H1 (cell line): ENCODE results near the gene ACADSB. TPM values are rescaled to one million over a fixed set of nuclear protein-coding genes. Genes with fewer than 3 reads are reported as not detected.

Source experiments
- CTCF ChIA-PET: fragments of 300-600 bp; sonication (Branson Sonifier 250); formaldehyde crosslinking; loops from one replicate; lab custom pipeline; 2021; ENCODE audit not compliant: partially characterized antibody; lab: Charles Lee
- POLR2A ChIA-PET: fragments of 300-600 bp; sonication (Branson Sonifier 250); formaldehyde crosslinking; loops from one replicate; lab custom pipeline; 2021; ENCODE audit warnings: inconsistent platforms; ENCODE audit not compliant: partially characterized antibody; lab: Charles Lee
- DNase-seq, 2 experiments: peaks; one replicate each; pipeline versions ENCODE4 v3.0.0 to v3.0.0-alpha.2; 2010 to 2022; ENCODE audit warnings: low spot score in 2 of 2, low read depth in 1 of 2, mixed read lengths in 1 of 2
- FAIRE-seq: peaks from 2 replicates; lab custom pipeline; 2011; peaks lifted over from hg19 to GRCh38; lab: Jason Lieb, UNC
- H2AFZ ChIP-seq: 2 replicates; pipeline ENCODE4 v1.8.1; 2012; ENCODE audit warnings: low read length, inconsistent platforms
- H2AK5ac ChIP-seq: 2 replicates; pipeline ENCODE4 v1.6.1; 2013; ENCODE audit warnings: low read depth, low read length
- H2BK120ac ChIP-seq: replicated peaks from 2 replicates; pipeline ENCODE3; 2013; ENCODE audit warnings: low read depth, low read length, inconsistent platforms
- H2BK12ac ChIP-seq: 2 replicates; pipeline ENCODE4 v1.6.1; 2013; ENCODE audit warnings: low read depth, low read length
- H2BK15ac ChIP-seq: 2 replicates; pipeline ENCODE4 v1.6.1; 2013; ENCODE audit warnings: low read length
- H2BK20ac ChIP-seq: 2 replicates; pipeline ENCODE4 v1.6.1; 2013; ENCODE audit warnings: low read length
- H2BK5ac ChIP-seq: 2 replicates; pipeline ENCODE4 v1.6.1; 2013; ENCODE audit warnings: low read depth, low read length
- H3K14ac ChIP-seq: 2 replicates; pipeline ENCODE4 v1.6.1; 2013; ENCODE audit warnings: inconsistent platforms; ENCODE audit not compliant: insufficient read length
- H3K18ac ChIP-seq: 2 replicates; pipeline ENCODE4 v1.6.1; 2013; ENCODE audit warnings: low read length; ENCODE audit errors: extremely low read depth
- H3K23ac ChIP-seq: 2 replicates; pipeline ENCODE4 v1.6.1; 2013; ENCODE audit warnings: inconsistent platforms; ENCODE audit not compliant: insufficient read length
- H3K23me2 ChIP-seq: 2 replicates; pipeline ENCODE4 v1.6.1; 2013; ENCODE audit warnings: low read depth, low read length
- H3K27ac ChIP-seq: 2 replicates; pipeline ENCODE4 v1.6.1; 2011; ENCODE audit warnings: low read depth, low read length, inconsistent platforms
- H3K27me3 ChIP-seq, 4 experiments: replicated peaks in 1 of 4; 1 replicate in 1 of 4; 2 replicates in 3 of 4; pipeline versions ENCODE4 v1.6.1 to v1.8.1; 2011 to 2013; ENCODE audit warnings: low read length in 3 of 4, mild to moderate bottlenecking in 3 of 4, inconsistent platforms in 2 of 4, mixed read lengths in 2 of 4, moderate library complexity in 1 of 4; ENCODE audit not compliant: control insufficient read depth in 3 of 4, insufficient read depth in 3 of 4; ENCODE audit errors: extremely low read depth in 1 of 4
- H3K36me3 ChIP-seq, 4 experiments: 2 replicates each; pipeline versions ENCODE4 v1.6.1 to v1.8.1; 2011 to 2013; ENCODE audit warnings: mild to moderate bottlenecking in 4 of 4, low read length in 3 of 4, moderate library complexity in 2 of 4, control low read depth in 1 of 4, inconsistent platforms in 1 of 4; ENCODE audit not compliant: insufficient read depth in 4 of 4, control insufficient read depth in 2 of 4
- H3K4ac ChIP-seq: replicated peaks from 2 replicates; pipeline ENCODE3; 2013; ENCODE audit warnings: low read length, low read depth, mixed read lengths, inconsistent platforms; ENCODE audit not compliant: insufficient read length
- H3K4me1 ChIP-seq, 4 experiments: replicated peaks in 1 of 4; 1 replicate in 1 of 4; 2 replicates in 3 of 4; pipeline versions ENCODE4 v1.6.1 to v1.8.1; 2011 to 2013; ENCODE audit warnings: low read length in 3 of 4, inconsistent platforms in 2 of 4, mixed read lengths in 1 of 4; ENCODE audit not compliant: insufficient read depth in 4 of 4, control insufficient read depth in 3 of 4
- H3K4me2 ChIP-seq, 2 experiments: 2 replicates each; pipeline versions ENCODE4 v1.6.1 to v1.8.1; 2011 to 2013; ENCODE audit warnings: low read depth in 2 of 2, low read length in 2 of 2, control low read depth in 1 of 2, inconsistent platforms in 1 of 2, mild to moderate bottlenecking in 1 of 2; ENCODE audit not compliant: insufficient read depth in 1 of 2
- H3K4me3 ChIP-seq, 4 experiments: fragments of 200-600, 300-600 bp in 1 of 4; sonication (generic), shearing (Covaris generic), sonication (Bioruptor Twin) in 1 of 4; 2 replicates each; pipeline versions ENCODE4 v1.5.1 to v1.8.1; 2011 to 2016; ENCODE audit warnings: low read length in 4 of 4, low read depth in 3 of 4, control low read depth in 2 of 4, inconsistent platforms in 2 of 4, mild to moderate bottlenecking in 2 of 4, mixed read lengths in 1 of 4, moderate library complexity in 1 of 4; ENCODE audit not compliant: insufficient read depth in 2 of 4; ENCODE audit errors: extremely low read depth in 1 of 4
- H3K56ac ChIP-seq: replicated peaks from 2 replicates; pipeline ENCODE3; 2013; ENCODE audit warnings: low read depth, mild to moderate bottlenecking, mixed read lengths, low read length, inconsistent platforms; ENCODE audit not compliant: insufficient read length
- H3K79me1 ChIP-seq: 2 replicates; pipeline ENCODE4 v1.6.1; 2013; ENCODE audit warnings: low read depth, low read length, control low read depth
- H3K79me2 ChIP-seq, 2 experiments: 2 replicates each; pipeline versions ENCODE4 v1.6.1 to v1.8.1; 2012 to 2013; ENCODE audit warnings: low read length in 2 of 2, mild to moderate bottlenecking in 2 of 2, inconsistent platforms in 1 of 2; ENCODE audit not compliant: insufficient read depth in 2 of 2, control insufficient read depth in 1 of 2
- H3K9ac ChIP-seq, 4 experiments: replicated peaks in 1 of 4; 1 replicate in 1 of 4; 2 replicates in 3 of 4; pipeline versions ENCODE4 v1.6.1 to v1.8.1; 2011 to 2013; ENCODE audit warnings: low read depth in 3 of 4, low read length in 3 of 4, control low read depth in 2 of 4, mild to moderate bottlenecking in 2 of 4, moderate library complexity in 2 of 4, inconsistent platforms in 1 of 4; ENCODE audit errors: extremely low read depth in 1 of 4
- H3K9me3 ChIP-seq, 2 experiments: 2 replicates each; pipeline versions ENCODE4 v1.6.1 to v1.8.1; 2012 to 2013; ENCODE audit warnings: mild to moderate bottlenecking in 2 of 2, moderate library complexity in 2 of 2, control low read depth in 1 of 2, inconsistent platforms in 1 of 2, low read depth in 1 of 2, low read length in 1 of 2, mixed read lengths in 1 of 2; ENCODE audit not compliant: insufficient read depth in 2 of 2
- H4K20me1 ChIP-seq, 2 experiments: replicated peaks in 1 of 2; 2 replicates each; pipeline versions ENCODE3 to v1.8.1; 2011 to 2013; ENCODE audit warnings: inconsistent platforms in 2 of 2, low read length in 2 of 2, mild to moderate bottlenecking in 1 of 2; ENCODE audit not compliant: insufficient read depth in 2 of 2, control insufficient read depth in 1 of 2
- H4K5ac ChIP-seq: 2 replicates; pipeline ENCODE4 v1.6.1; 2013; ENCODE audit warnings: low read length, low read depth, mixed read lengths, inconsistent platforms; ENCODE audit not compliant: insufficient read length
- H4K8ac ChIP-seq: 2 replicates; pipeline ENCODE4 v1.8.0; 2013; ENCODE audit warnings: mild to moderate bottlenecking, moderate library complexity, low read length, inconsistent platforms; ENCODE audit not compliant: insufficient read depth; ENCODE audit errors: extremely low read depth
- H4K91ac ChIP-seq: replicated peaks from 2 replicates; pipeline ENCODE3; 2013; ENCODE audit warnings: low read length, mixed read lengths, inconsistent platforms; ENCODE audit not compliant: insufficient read length
- CBX8 ChIP-seq: fragments of 300-800, 300-1000 bp; sonication (generic); IDR thresholded peaks from 2 replicates; pipeline ENCODE4 v1.7.1; 2016; ENCODE audit warnings: low read depth, low read length, borderline replicate concordance
- FOSL1 ChIP-seq: IDR thresholded peaks from 2 replicates; pipeline ENCODE4 v1.6.1; 2011; ENCODE audit warnings: mild to moderate bottlenecking, low read depth, low read length, moderate library complexity; ENCODE audit not compliant: insufficient read depth
- GTF2F1 ChIP-seq: IDR thresholded peaks from 2 replicates; pipeline ENCODE4 v1.6.1; 2012; ENCODE audit warnings: low read depth, low read length, improper control_type of control experiment, borderline replicate concordance
- JUN ChIP-seq: IDR thresholded peaks from 2 replicates; pipeline ENCODE4 v1.6.1; 2011; ENCODE audit warnings: low read depth, mild to moderate bottlenecking, improper control_type of control experiment, low read length
- NRF1 ChIP-seq: IDR thresholded peaks from 2 replicates; pipeline ENCODE4 v1.6.1; 2011; ENCODE audit warnings: mild to moderate bottlenecking, low read depth, low read length, improper control_type of control experiment
- POLR2AphosphoS5 ChIP-seq: IDR thresholded peaks from 2 replicates; pipeline ENCODE4 v1.6.1; 2011; ENCODE audit warnings: low read depth, low read length
- RNF2 ChIP-seq: fragments of 200-900, 300-1000 bp; sonication (generic); IDR thresholded peaks from 2 replicates; pipeline ENCODE4 v1.7.1; 2016; ENCODE audit warnings: borderline replicate concordance, low read depth, mild to moderate bottlenecking, antibody characterized with exemption, low read length; ENCODE audit not compliant: poor library complexity, severe bottlenecking; ENCODE audit errors: missing control alignments
- SAP30 ChIP-seq: fragments of 300-600 bp; sonication (generic); IDR thresholded peaks from 2 replicates; pipeline ENCODE4 v1.7.1; 2012; ENCODE audit warnings: low read length, moderate library complexity, mild to moderate bottlenecking, inconsistent platforms; ENCODE audit not compliant: insufficient read depth, insufficient replicate concordance
- WGBS, 2 experiments: shearing (Covaris generic) in 1 of 2; methylation state at CpG; one replicate each; pipeline versions ENCODE4 v1.1.6 to v1.1.7; 2013 to 2015; ENCODE audit warnings: low lambda C conversion rate in 2 of 2, mixed read lengths in 2 of 2, inconsistent platforms in 1 of 2, low coverage in 1 of 2, missing lambda C conversion rate in 1 of 2; ENCODE audit not compliant: insufficient replicate concordance in 2 of 2, insufficient coverage in 1 of 2, insufficient read length in 1 of 2; ENCODE audit errors: extremely low coverage in 1 of 2, missing lambda C conversion rate in 1 of 2; 5-methylcytosine and 5-hydroxymethylcytosine counted together
- polyA plus RNA-seq, 7 experiments: library from polyadenylated mRNA; depleted of rRNA in 3 of 7; stranded (reverse) in 5 of 7; unstranded in 2 of 7; fragments of >200 nt in 5 of 7; fragments of 200-250 nt in 2 of 7; gene quantifications; 1 replicate in 5 of 7; 2 replicates in 1 of 7; 4 replicates in 1 of 7; pipeline versions ENCODE4 v1.2.1 to v1.2.3, GENCODE V29; 2011 to 2013; ENCODE audit warnings: missing spikeins in 2 of 7, mixed read lengths in 2 of 7
- total RNA-seq: library from RNA; stranded (reverse); fragmentation: NEBNext Ultra II Directional; extraction: Animal tissue kit (Norgen Biotek cat#: 25700); gene quantifications from 2 replicates; pipeline ENCODE4 v1.2.1, GENCODE V29; 2021

Gene ACADSB
- total and polyA plus RNA-seq, 2 of the 8 experiments (the other 6 are each of a cell fraction or from before 2014, with no cell fraction given) = 5.6 to 11.2 TPM

GRCh38 chr10:123014772-123015171, 6.0 kb downstream of the ACADSB start:
- H3K27me3 ChIP-seq = peaks cover 2 to 18% (median 13%) of the 10 kb centered on the region in 4 experiments; a peak in 5 of 7 replicates
- no peak overlapping the region for H4K8ac ChIP-seq
- no peak overlapping the region for H3K18ac ChIP-seq
- peaks cover 0 to 2% of the 10 kb centered on the region in 2 experiments; a peak in 1 of 4 replicates for H3K9me3 ChIP-seq
- no peak overlapping the region for H3K23ac ChIP-seq
- H2AFZ ChIP-seq = no peak overlapping the region
- no peak for TF ChIP-seq SAP30
- TF ChIP-seq POLR2AphosphoS5 = no peak
- TF ChIP-seq GTF2F1 = no peak
- no peak for TF ChIP-seq FOSL1
- no peak for TF ChIP-seq JUN
- TF ChIP-seq NRF1 = no peak
- TF ChIP-seq CBX8 = no peak
- no peak for TF ChIP-seq RNF2
- DNase-seq (no peak), FAIRE-seq (no peak)
- WGBS, 2 experiments = 87% methylated on average over 2 of the region's 2 CpGs; no CpG with 5 or more reads in 1 of the 2 experiments
- no peak overlapping the region for H3K56ac ChIP-seq
- no peak overlapping the region for H2BK15ac ChIP-seq
- H3K27ac ChIP-seq = no peak overlapping the region
- no peak overlapping the region for H3K9ac ChIP-seq
- no peaks in the 10 kb centered on the region for H3K23me2 ChIP-seq
- H3K79me2 ChIP-seq = peaks cover 0 to 6% of the 10 kb centered on the region in 2 experiments; a peak in 1 of 4 replicates
- peak overlapping the region; percentile 62; the same call in 1 of the 2 replicates for H2BK20ac ChIP-seq
- H2BK12ac ChIP-seq = no peak overlapping the region
- H4K91ac ChIP-seq = no peak overlapping the region
- H3K79me1 ChIP-seq = no peaks in the 10 kb centered on the region
- H2AK5ac ChIP-seq = no peak overlapping the region
- no peak overlapping the region for H2BK120ac ChIP-seq
- H2BK5ac ChIP-seq = no peak overlapping the region
- H4K5ac ChIP-seq = no peak overlapping the region
- H3K4me2 ChIP-seq = peak overlapping the region in 1 of 2 experiments; percentile 48; a peak in 2 of 4 replicates
- H3K14ac ChIP-seq = no peak overlapping the region
- H3K4me1 ChIP-seq = peaks cover 4 to 13% (median 11%) of the 10 kb centered on the region in 4 experiments; a peak in 6 of 7 replicates
- H3K36me3 ChIP-seq = no peaks in the 10 kb centered on the region; a peak in 1 of 8 replicates
- H4K20me1 ChIP-seq = peaks cover 0 to 2% of the 10 kb centered on the region in 2 experiments
- no peak overlapping the region for H3K4me3 ChIP-seq
- ChIA-PET CTCF (interaction anchor here (1.3 to 1.5 kb wide), 2 partner anchors 34 to 559 kb away, joined by 3 to 4 read pairs; no protein-coding TSS in a partner anchor), POLR2A (interaction anchor here (0.8 kb wide), 1 partner anchor 30 kb away, joined by 3 read pairs; no protein-coding TSS in a partner anchor)
- no peak overlapping the region for H3K4ac ChIP-seq
